Adrenal gland (tissue), 12 donors: Measurements from ENCODE around the gene DGKH. TPM values are rescaled to one million over a fixed set of nuclear protein-coding genes. Genes with fewer than 3 reads are reported as not detected.

ENCODE experiments used
- DNase-seq, 7 donors: peaks; one replicate each; pipeline ENCODE4 v3.0.0-alpha.2; 2019 to 2020
- H3K27ac ChIP-seq, 5 donors: fragments of 200-600 bp; sonication (generic) in 4 of 5; 1 replicate in 3 of 5; 2 replicates in 2 of 5; pipeline versions ENCODE4 v1.5.1 to v1.8.0; 2016 to 2020; ENCODE audit warnings: mild to moderate bottlenecking in 1 of 5
- H3K27me3 ChIP-seq: fragments of 200-600 bp; 2 replicates; pipeline ENCODE4 v1.8.0; 2021
- H3K36me3 ChIP-seq, 2 donors: fragments of 200-600 bp; replicated peaks in 1 of 2; 1 replicate in 1 of 2; 2 replicates in 1 of 2; pipeline versions ENCODE4 v1.5.1 to v1.8.0; 2018 to 2022
- H3K4me1 ChIP-seq, 2 donors: fragments of 200-600 bp; replicated peaks in 1 of 2; 1 replicate in 1 of 2; 2 replicates in 1 of 2; pipeline versions ENCODE4 v1.5.1 to v1.8.0; 2018 to 2021
- H3K4me3 ChIP-seq, 4 donors: fragments of 200-600 bp; sonication (generic) in 3 of 4; one replicate each; pipeline ENCODE4 v1.5.1; 2016 to 2018
- H3K9me3 ChIP-seq, 3 donors: fragments of 200-600 bp; sonication (generic) in 1 of 3; replicated peaks in 1 of 3; 1 replicate in 2 of 3; 2 replicates in 1 of 3; pipeline versions ENCODE4 v1.5.1 to v1.8.0; 2016 to 2021
- CTCF ChIP-seq, 6 experiments: fragments of 450-650 bp in 4 of 6; fragments of 200-600 bp in 2 of 6; sonication (generic) in 1 of 6; IDR thresholded peaks; 1 replicate in 5 of 6; 2 replicates in 1 of 6; pipeline versions ENCODE4 v1.5.1 to v1.8.0; 2016 to 2021; ENCODE audit warnings: antibody characterized with exemption in 6 of 6, mild to moderate bottlenecking in 2 of 6, moderate library complexity in 1 of 6
- POLR2A ChIP-seq, 2 donors: fragments of 450-650 bp; IDR thresholded peaks; one replicate each; pipeline ENCODE4 v1.6.1; 2017; ENCODE audit warnings: antibody characterized with exemption in 2 of 2, mild to moderate bottlenecking in 2 of 2, moderate library complexity in 1 of 2
- WGBS, 4 donors: extraction: QIAGEN DNeasy Blood & Tissue Kit in 2 of 4; methylation state at CpG; one replicate each; pipeline versions ENCODE4 v1.1.5 to v1.1.7; 2013 to 2017; 5-methylcytosine and 5-hydroxymethylcytosine counted together
- intact Hi-C, 2 donors: fragments of 100-400 bp; cut with DNase I; formaldehyde crosslinking; loops; one replicate each; pipeline versions ENCODE4 v1.14.1 to v1.15.0; 2022 to 2023
- polyA plus RNA-seq, 3 donors: library from polyadenylated mRNA; stranded (reverse); fragments of 200-250 nt in 2 of 3; fragments of 350-450 nt in 1 of 3; fragmentation: Illumina TruSeq in 1 of 3; extraction: RNeasy Lipid Tissue Mini Kit (QIAGEN cat#74804) in 1 of 3; gene quantifications; one replicate each; pipeline ENCODE4 v1.2.3, GENCODE V29; 2013 to 2014
- total RNA-seq, 9 donors: library from RNA; depleted of rRNA in 4 of 9; stranded (reverse); fragments of >200 nt in 4 of 9; fragments of 120-200 nt in 1 of 9; fragmentation: NEBNext Ultra II Directional in 1 of 9; extraction: Animal tissue kit (Norgen Biotek cat#: 25700) in 1 of 9; gene quantifications; one replicate each; pipeline versions ENCODE4 v1.1.0 to v1.2.4, GENCODE V29; 2013 to 2023
- donor health status: healthy with polysubstance abuse.
- donor health status: Bipolar disorder and iron deficiency.
- donor health status: DM: yes; HTN: yes; CAD: no.
- donor health status: DM: no; HTN: no; CAD: no.
- donor health status: DM: no; HTN: no; CAD: no.
- donor health status: DM: yes; HTN: yes; CAD: no.

Gene DGKH
- total and polyA plus RNA-seq, 12 donors = 0.81 to 7.1 (median 3.6) TPM

- H3K27me3 ChIP-seq = no peaks in the 10 kb centered on the region
- H3K4me1 ChIP-seq = no peaks in the 10 kb centered on the region
- H3K27ac ChIP-seq = no peak overlapping the region
- TF ChIP-seq CTCF (IDR thresholded peaks at IDR 0.05) = no peak
- TF ChIP-seq POLR2A (IDR thresholded peaks at IDR 0.05) = no peak
- 89 to 97% (median 97%) methylated on average over 1 of the region's 1 CpG for WGBS, 4 donors
- no peak overlapping the region for H3K4me3 ChIP-seq
- intact Hi-C loops = no loop called here
- no peaks in the 10 kb centered on the region for H3K36me3 ChIP-seq
- H3K9me3 ChIP-seq = peaks cover 0 to 4% (median 0%) of the 10 kb centered on the region in 3 donors
- DNase-seq = no peak
These were observed 190.7 kb downstream of the DGKH start for GRCh38 chr13:42239161-42239560.

- no peaks in the 10 kb centered on the region for H3K27me3 ChIP-seq
- H3K4me1 ChIP-seq = no peaks in the 10 kb centered on the region
- no peak overlapping the region for H3K4me3 ChIP-seq
- TF ChIP-seq CTCF (IDR thresholded peaks at IDR 0.05) = no peak
- TF ChIP-seq POLR2A (IDR thresholded peaks at IDR 0.05) = no peak
- intact Hi-C loops = no loop called here
- no peaks in the 10 kb centered on the region for H3K36me3 ChIP-seq
- peaks cover 0 to 4% (median 0%) of the 10 kb centered on the region in 3 donors for H3K9me3 ChIP-seq
- DNase-seq = no peak
- no peak overlapping the region for H3K27ac ChIP-seq
These were observed 191.2 kb downstream of the DGKH start for GRCh38 chr13:42239644-42240043.

GRCh38 chr13:42246541-42246940, 198.1 kb downstream of the DGKH start:
- WGBS, 4 donors = 87 to 94% (median 93%) methylated on average over 8 of the region's 8 CpGs
- intact Hi-C loops = no loop called here
- TF ChIP-seq POLR2A (IDR thresholded peaks at IDR 0.05) = no peak
- no peak for TF ChIP-seq CTCF (IDR thresholded peaks at IDR 0.05)

GRCh38 chr13:42247883-42248282, 199.4 kb downstream of the DGKH start:
- 52 to 92% (median 88%) methylated on average over 2 of the region's 2 CpGs for WGBS, 4 donors
- H3K36me3 ChIP-seq = no peaks in the 10 kb centered on the region
- no peaks in the 10 kb centered on the region for H3K4me1 ChIP-seq
- H3K27me3 ChIP-seq = no peaks in the 10 kb centered on the region
- no peak overlapping the region for H3K4me3 ChIP-seq
- TF ChIP-seq CTCF (IDR thresholded peaks at IDR 0.05) (no peak), POLR2A (IDR thresholded peaks at IDR 0.05) (no peak)
- no peaks in the 10 kb centered on the region for H3K9me3 ChIP-seq
- no peak for DNase-seq
- intact Hi-C loops = no loop called here
- no peak overlapping the region for H3K27ac ChIP-seq

More at GRCh38 chr13:42246541-42246940, 198.1 kb downstream of the DGKH start:
- DNase-seq = no peak
- H3K4me1 ChIP-seq = no peaks in the 10 kb centered on the region
- H3K4me3 ChIP-seq = no peak overlapping the region
- H3K27me3 ChIP-seq = no peaks in the 10 kb centered on the region
- no peaks in the 10 kb centered on the region for H3K9me3 ChIP-seq
- H3K27ac ChIP-seq = no peak overlapping the region
- no peaks in the 10 kb centered on the region for H3K36me3 ChIP-seq
